H7 (cell line): Measurements from ENCODE around the gene MCUR1. TPM values are rescaled to one million over a fixed set of nuclear protein-coding genes. Genes with fewer than 3 reads are reported as not detected.
"Not testable (repeated sequence)": the region's sequence is repeated elsewhere in the genome, so short reads cannot be mapped to it uniquely, and the experiment has no call there.

Source experiments
- DNase-seq: peaks from one replicate; pipeline ENCODE4 v3.0.0; 2012
- H3K27me3 ChIP-seq: 2 replicates; pipeline ENCODE4 v1.6.0; 2011; ENCODE audit warnings: mild to moderate bottlenecking, low read length; ENCODE audit not compliant: control insufficient read depth, insufficient read depth
- H3K36me3 ChIP-seq: replicated peaks from 2 replicates; pipeline ENCODE4 v1.5.1; 2011; ENCODE audit warnings: low read length; ENCODE audit not compliant: control insufficient read depth, insufficient read depth
- H3K4me3 ChIP-seq: 2 replicates; pipeline ENCODE4 v1.5.1; 2011; ENCODE audit warnings: low read depth, mild to moderate bottlenecking, control low read depth, low read length, moderate library complexity; ENCODE audit not compliant: insufficient read depth
- total RNA-seq: library from RNA; depleted of rRNA; stranded (reverse); fragments of >200 nt; shearing (Covaris generic); gene quantifications from 2 replicates; pipeline ENCODE4 v1.2.3, GENCODE V29; 2014; rRNA removed

MCUR1 gene
- total RNA-seq, result 16.0 and 21.4 TPM in 2 replicates

GRCh38 chr6:13814176-13814937 lies at the start of gene MCUR1:
Gene MCUR1 (minus strand): TSS chr6:13814557. CDS start chr6:13814429, 128 bp downstream.
- DNase-seq, result peak; percentile 93
- no peaks in the 10 kb centered on the region for H3K36me3 ChIP-seq
- peak within 1 kb of the TSS; percentile 89 for H3K4me3 ChIP-seq
- no peaks in the 10 kb centered on the region for H3K27me3 ChIP-seq

GRCh38 chr6:13863699-13864155 lies 49.4 kb upstream of the MCUR1 start:
- DNase-seq, result no peak
- H3K4me3 ChIP-seq, result no peak overlapping the region

GRCh38 chr6:13860556-13861185 lies 46.3 kb upstream of the MCUR1 start:
- H3K27me3 ChIP-seq, DNase-seq, H3K36me3 ChIP-seq: not testable (repeated sequence)
- H3K4me3 ChIP-seq, result peak overlapping the region; percentile 28; the same call in 1 of the 2 replicates

More at GRCh38 chr6:13863699-13864155, 49.4 kb upstream of the MCUR1 start:
- Histone ChIP-seq H3K36me3 (no peaks in the 10 kb centered on the region), H3K27me3 (no peaks in the 10 kb centered on the region)

GRCh38 chr6:13859871-13860555 lies 45.7 kb upstream of the MCUR1 start:
- H3K4me3 ChIP-seq, result peak overlapping the region; percentile 28; the same call in 1 of the 2 replicates
- DNase-seq, result no peak
- H3K27me3 ChIP-seq, result no peaks in the 10 kb centered on the region
- no peaks in the 10 kb centered on the region for H3K36me3 ChIP-seq

GRCh38 chr6:13854716-13855250 lies 40.4 kb upstream of the MCUR1 start:
- Histone ChIP-seq H3K4me3 (no peak overlapping the region), H3K27me3 (no peaks in the 10 kb centered on the region), H3K36me3 (no peaks in the 10 kb centered on the region)
- no peak for DNase-seq

GRCh38 chr6:13853871-13854270 lies 39.5 kb upstream of the MCUR1 start:
- no peaks in the 10 kb centered on the region for H3K27me3 ChIP-seq
- no peak overlapping the region for H3K4me3 ChIP-seq
- DNase-seq, result no peak
- H3K36me3 ChIP-seq, result no peaks in the 10 kb centered on the region

- Histone ChIP-seq H3K4me3 (no peak overlapping the region), H3K36me3 (no peaks in the 10 kb centered on the region), H3K27me3 (no peaks in the 10 kb centered on the region)
- DNase-seq, result no peak
These were observed 37.4 kb upstream of the MCUR1 start for GRCh38 chr6:13851803-13852202.

GRCh38 chr6:13851330-13851729 lies 37.0 kb upstream of the MCUR1 start:
- no peaks in the 10 kb centered on the region for H3K27me3 ChIP-seq
- no peaks in the 10 kb centered on the region for H3K36me3 ChIP-seq
- H3K4me3 ChIP-seq, result no peak overlapping the region
- no peak for DNase-seq

- not testable (repeated sequence) for H3K4me3 ChIP-seq, H3K27me3 ChIP-seq, DNase-seq, H3K36me3 ChIP-seq
These were observed 36.3 kb upstream of the MCUR1 start for GRCh38 chr6:13850690-13851089.

- H3K4me3 ChIP-seq, result no peak overlapping the region
- no peaks in the 10 kb centered on the region for H3K36me3 ChIP-seq
- H3K27me3 ChIP-seq, result no peaks in the 10 kb centered on the region
- DNase-seq, result no peak
These were observed 34.3 kb upstream of the MCUR1 start for GRCh38 chr6:13848522-13849150.

GRCh38 chr6:13847326-13848050 lies 33.1 kb upstream of the MCUR1 start:
- no peaks in the 10 kb centered on the region for H3K27me3 ChIP-seq
- H3K4me3 ChIP-seq, result no peak overlapping the region
- DNase-seq, result no peak
- no peaks in the 10 kb centered on the region for H3K36me3 ChIP-seq

GRCh38 chr6:13846841-13847240 lies 32.5 kb upstream of the MCUR1 start:
- no peak overlapping the region for H3K4me3 ChIP-seq
- peak; percentile 83 for DNase-seq
- H3K36me3 ChIP-seq, result no peaks in the 10 kb centered on the region
- no peaks in the 10 kb centered on the region for H3K27me3 ChIP-seq

- H3K4me3 ChIP-seq, result no peak overlapping the region
- peak; percentile 26 for DNase-seq
These were observed 27.6 kb upstream of the MCUR1 start for GRCh38 chr6:13841936-13842335.

GRCh38 chr6:13838616-13839015 lies 24.3 kb upstream of the MCUR1 start:
- no peak for DNase-seq
- no peaks in the 10 kb centered on the region for H3K27me3 ChIP-seq
- H3K36me3 ChIP-seq, result no peaks in the 10 kb centered on the region
- H3K4me3 ChIP-seq, result no peak overlapping the region

More at GRCh38 chr6:13841936-13842335, 27.6 kb upstream of the MCUR1 start:
- H3K27me3 ChIP-seq, result no peaks in the 10 kb centered on the region
- no peaks in the 10 kb centered on the region for H3K36me3 ChIP-seq
